ENCODE results near the gene MTOR. TPM values are rescaled to one million over a fixed set of nuclear protein-coding genes. Genes with fewer than 3 reads are reported as not detected.

Gene MTOR
- total and polyA plus RNA-seq, 10 of the 15 experiments (the other 5 are each of a cell fraction or from before 2014, with no cell fraction given) = 6.6 to 41.8 (median 29.8) TPM

DNA sequence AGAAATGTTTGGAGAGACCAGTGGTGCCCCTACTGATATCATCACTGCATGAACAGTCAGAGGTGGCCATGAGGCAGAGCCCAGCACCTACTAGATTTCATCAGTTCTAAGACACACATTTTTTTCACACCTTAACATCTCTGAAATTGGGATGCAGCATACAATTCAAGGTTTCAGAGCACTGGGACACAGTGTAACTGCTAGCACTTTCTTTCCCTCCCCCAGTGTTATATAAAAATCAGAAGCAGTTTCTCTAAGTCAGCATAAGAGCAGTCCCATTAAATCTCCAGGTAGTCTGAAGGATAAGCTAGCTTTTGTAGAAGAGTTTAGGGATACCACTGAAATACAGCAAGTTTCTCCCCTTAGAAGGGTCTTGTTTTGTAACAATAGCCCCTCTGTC lies 83.2 kb downstream of the MTOR start:
- peaks cover 2 to 12% of the 10 kb centered on the region in 2 experiments; a peak in 3 of 4 replicates for H3K36me3 ChIP-seq (ENCODE audit: control insufficient read depth in 2 of 2, insufficient read depth in 2 of 2, low read length in 1 of 2)
- FAIRE-seq = no peak
- no peak for ATAC-seq
- H3K27me3 ChIP-seq (replicated peaks in 1 of 2; ENCODE audit: control insufficient read depth in 2 of 2, insufficient read depth in 2 of 2, low read length in 1 of 2) = no peaks in the 10 kb centered on the region
- H3K4me2 ChIP-seq (ENCODE audit: control insufficient read depth, insufficient read depth) = no peak overlapping the region
- H3K9ac ChIP-seq (ENCODE audit: control insufficient read depth, insufficient read depth, low read length) = no peak overlapping the region
- no peaks in the 10 kb centered on the region for H4K20me1 ChIP-seq (ENCODE audit: control insufficient read depth, insufficient read depth)
- no peak overlapping the region for H3K4me3 ChIP-seq
- SMC1A ChIA-PET (ENCODE audit: uncharacterized antibody, unreplicated experiment) = interaction anchor here (0.8 kb wide), 1 partner anchor 36 kb away, joined by 4 read pairs; no protein-coding TSS in a partner anchor
- CTCF ChIA-PET = interaction anchor here (0.8 kb wide), 1 partner anchor 38 kb away, joined by 3 read pairs; no protein-coding TSS in a partner anchor
- no peak overlapping the region for H2AFZ ChIP-seq (ENCODE audit: control insufficient read depth, low read depth, low read length)
- no peak for DNase-seq (ENCODE audit: low read depth, low spot score)
- RAD21 ChIA-PET (ENCODE audit: unreplicated experiment) = no interaction called here
- intact Hi-C loops (cut with micrococcal nuclease; ENCODE audit: unreplicated experiment) = no loop called here
- BruUV-seq (replicated peaks) = no TSS peak
- no peaks in the 10 kb centered on the region for H3K4me1 ChIP-seq (ENCODE audit: control insufficient read depth, insufficient read depth, low read length)
- POLR2A ChIA-PET = no interaction called here
- TF ChIP-seq EZH2 (IDR thresholded peaks at IDR 0.05; ENCODE audit: borderline replicate concordance, control insufficient read depth, low read depth, low read length) (no peak), TCF3 (IDR thresholded peaks at IDR 0.05; ENCODE audit: borderline replicate concordance, insufficient read depth, low read depth, low read length) (no peak), TARDBP (IDR thresholded peaks at IDR 0.05; ENCODE audit: borderline replicate concordance) (no peak), E2F8 (IDR thresholded peaks at IDR 0.05; ENCODE audit: low read depth, partially characterized antibody) (no peak), RB1 (IDR thresholded peaks at IDR 0.05; ENCODE audit: borderline replicate concordance) (no peak), BACH1 (IDR thresholded peaks at IDR 0.05; ENCODE audit: borderline replicate concordance) (no peak), CHD2 (IDR thresholded peaks at IDR 0.05; ENCODE audit: borderline replicate concordance, low read depth, low read length) (no peak), IRF5 (IDR thresholded peaks at IDR 0.05; ENCODE audit: borderline replicate concordance) (no peak), RCOR1 (conservative IDR thresholded peaks at IDR 0.05; ENCODE audit: low read depth, low read length) (no peak), ZSCAN29 (IDR thresholded peaks at IDR 0.05) (no peak), TBL1XR1 (IDR thresholded peaks at IDR 0.05; ENCODE audit: low read depth, low read length) (no peak)
- TF ChIP-seq, protein P1, sequence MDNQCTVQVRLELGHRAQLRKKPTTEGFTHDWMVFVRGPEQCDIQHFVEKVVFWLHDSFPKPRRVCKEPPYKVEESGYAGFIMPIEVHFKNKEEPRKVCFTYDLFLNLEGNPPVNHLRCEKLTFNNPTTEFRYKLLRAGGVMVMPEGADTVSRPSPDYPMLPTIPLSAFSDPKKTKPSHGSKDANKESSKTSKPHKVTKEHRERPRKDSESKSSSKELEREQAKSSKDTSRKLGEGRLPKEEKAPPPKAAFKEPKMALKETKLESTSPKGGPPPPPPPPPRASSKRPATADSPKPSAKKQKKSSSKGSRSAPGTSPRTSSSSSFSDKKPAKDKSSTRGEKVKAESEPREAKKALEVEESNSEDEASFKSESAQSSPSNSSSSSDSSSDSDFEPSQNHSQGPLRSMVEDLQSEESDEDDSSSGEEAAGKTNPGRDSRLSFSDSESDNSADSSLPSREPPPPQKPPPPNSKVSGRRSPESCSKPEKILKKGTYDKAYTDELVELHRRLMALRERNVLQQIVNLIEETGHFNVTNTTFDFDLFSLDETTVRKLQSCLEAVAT (IDR thresholded peaks at IDR 0.05) = no peak
- TF ChIP-seq, protein P2, sequence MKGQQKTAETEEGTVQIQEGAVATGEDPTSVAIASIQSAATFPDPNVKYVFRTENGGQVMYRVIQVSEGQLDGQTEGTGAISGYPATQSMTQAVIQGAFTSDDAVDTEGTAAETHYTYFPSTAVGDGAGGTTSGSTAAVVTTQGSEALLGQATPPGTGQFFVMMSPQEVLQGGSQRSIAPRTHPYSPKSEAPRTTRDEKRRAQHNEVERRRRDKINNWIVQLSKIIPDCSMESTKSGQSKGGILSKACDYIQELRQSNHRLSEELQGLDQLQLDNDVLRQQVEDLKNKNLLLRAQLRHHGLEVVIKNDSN (IDR thresholded peaks at IDR 0.05; ENCODE audit: borderline replicate concordance, extremely low read length, insufficient read depth, low read depth, low read length) = no peak
- TF ChIP-seq, protein P3, sequence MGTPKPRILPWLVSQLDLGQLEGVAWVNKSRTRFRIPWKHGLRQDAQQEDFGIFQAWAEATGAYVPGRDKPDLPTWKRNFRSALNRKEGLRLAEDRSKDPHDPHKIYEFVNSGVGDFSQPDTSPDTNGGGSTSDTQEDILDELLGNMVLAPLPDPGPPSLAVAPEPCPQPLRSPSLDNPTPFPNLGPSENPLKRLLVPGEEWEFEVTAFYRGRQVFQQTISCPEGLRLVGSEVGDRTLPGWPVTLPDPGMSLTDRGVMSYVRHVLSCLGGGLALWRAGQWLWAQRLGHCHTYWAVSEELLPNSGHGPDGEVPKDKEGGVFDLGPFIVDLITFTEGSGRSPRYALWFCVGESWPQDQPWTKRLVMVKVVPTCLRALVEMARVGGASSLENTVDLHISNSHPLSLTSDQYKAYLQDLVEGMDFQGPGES (IDR thresholded peaks at IDR 0.05) = no peak
- H3K9me3 ChIP-seq (replicated peaks; ENCODE audit: control insufficient read depth, insufficient read depth, low read length) = no peaks in the 10 kb centered on the region
- H3K27ac ChIP-seq (ENCODE audit: control insufficient read depth, insufficient read depth) = no peak overlapping the region
- no peaks in the 10 kb centered on the region for H3K79me2 ChIP-seq (ENCODE audit: control insufficient read depth, insufficient read depth, low read length)
- in situ Hi-C loops (cut with MboI) = no loop called here
